Tibial nerve (tissue), 4 donors: ENCODE results near the gene IZUMO1.

Source experiments
- CTCF ChIP-seq, 5 experiments: fragments of 200-600 bp in 3 of 5; fragments of 450-650 bp in 2 of 5; sonication (generic) in 3 of 5; IDR thresholded peaks; one replicate each; pipeline ENCODE4 v1.5.1; 2016 to 2019; ENCODE audit warnings: antibody characterized with exemption in 5 of 5, mild to moderate bottlenecking in 3 of 5, moderate library complexity in 2 of 5
- EP300 ChIP-seq, 2 donors: sonication (generic); formaldehyde crosslinking; IDR thresholded peaks; one replicate each; pipeline ENCODE4 v1.6.1; 2017; ENCODE audit warnings: antibody characterized with exemption in 2 of 2, mild to moderate bottlenecking in 1 of 2

- TF ChIP-seq EP300 (IDR thresholded peaks at IDR 0.05) (no peak), CTCF (IDR thresholded peaks at IDR 0.05) (no peak)
Observed at GRCh38 chr19:48696353-48697010, 50.2 kb downstream of the IZUMO1 start.
